AG10803 (cell line): ENCODE measurements around the gene NAP1L1.

Experiments used
- DNase-seq: peaks from one replicate; pipeline ENCODE4 v3.0.0; 2010; ENCODE audit warnings: low read depth
- H3K4me3 ChIP-seq: 2 replicates; pipeline ENCODE4 v1.5.1; 2011; ENCODE audit warnings: mild to moderate bottlenecking, low read length, control low read depth
- TF ChIP-seq, protein P1 (sequence below): conservative IDR thresholded peaks from 2 replicates; pipeline ENCODE4 v1.5.1; 2011; ENCODE audit warnings: mild to moderate bottlenecking, low read length, control low read depth, inconsistent platforms

The NAP1L1 gene

DNA sequence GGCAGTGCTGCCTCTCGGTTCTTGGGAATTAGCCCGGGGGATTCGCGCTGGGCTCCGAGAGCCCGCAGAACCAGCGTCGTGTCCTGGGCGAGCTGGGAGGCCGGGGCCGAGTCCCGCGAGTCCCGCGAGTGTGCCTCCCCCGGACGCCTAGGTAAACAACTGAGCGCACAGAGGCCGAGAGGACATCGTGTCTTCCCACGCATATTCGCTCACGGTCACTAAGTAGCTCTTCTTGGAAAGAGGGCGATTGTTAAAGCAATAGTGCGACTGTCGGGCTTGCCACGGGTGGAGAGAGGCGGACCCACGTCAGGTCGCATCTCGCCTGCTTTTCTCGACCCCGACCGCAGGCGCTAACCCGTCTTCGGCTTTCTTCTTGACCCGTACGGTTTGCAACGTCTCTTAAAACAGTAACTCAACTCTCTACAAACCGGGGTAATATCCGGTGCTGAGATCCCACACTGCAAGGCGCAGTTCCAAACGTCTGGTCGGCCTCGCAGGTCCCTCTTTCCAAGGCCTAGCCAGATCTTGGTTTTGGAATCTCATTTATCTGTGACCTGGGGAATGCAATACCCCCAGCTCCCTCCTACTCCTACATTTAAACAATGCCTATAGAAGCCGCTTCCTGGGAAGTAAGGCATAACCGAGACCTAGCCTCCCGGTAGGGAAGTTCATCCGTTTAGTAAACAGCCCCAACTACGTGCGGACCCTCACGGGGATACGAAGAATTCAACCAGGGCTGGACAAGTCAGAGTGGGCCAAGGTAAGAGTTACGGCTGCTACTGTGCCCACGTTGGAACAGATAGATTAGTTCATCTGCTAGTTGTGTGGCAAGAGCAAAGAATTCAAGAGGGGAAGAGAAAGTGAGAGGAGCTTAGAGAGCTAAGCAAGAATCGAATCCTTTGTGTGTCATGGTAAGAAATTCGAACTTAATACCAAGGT is 52.2 kb downstream of the NAP1L1 start:
- peak; percentile 67 for DNase-seq
- H3K4me3 ChIP-seq: peak overlapping the region; percentile 95
- TF ChIP-seq, protein P1, sequence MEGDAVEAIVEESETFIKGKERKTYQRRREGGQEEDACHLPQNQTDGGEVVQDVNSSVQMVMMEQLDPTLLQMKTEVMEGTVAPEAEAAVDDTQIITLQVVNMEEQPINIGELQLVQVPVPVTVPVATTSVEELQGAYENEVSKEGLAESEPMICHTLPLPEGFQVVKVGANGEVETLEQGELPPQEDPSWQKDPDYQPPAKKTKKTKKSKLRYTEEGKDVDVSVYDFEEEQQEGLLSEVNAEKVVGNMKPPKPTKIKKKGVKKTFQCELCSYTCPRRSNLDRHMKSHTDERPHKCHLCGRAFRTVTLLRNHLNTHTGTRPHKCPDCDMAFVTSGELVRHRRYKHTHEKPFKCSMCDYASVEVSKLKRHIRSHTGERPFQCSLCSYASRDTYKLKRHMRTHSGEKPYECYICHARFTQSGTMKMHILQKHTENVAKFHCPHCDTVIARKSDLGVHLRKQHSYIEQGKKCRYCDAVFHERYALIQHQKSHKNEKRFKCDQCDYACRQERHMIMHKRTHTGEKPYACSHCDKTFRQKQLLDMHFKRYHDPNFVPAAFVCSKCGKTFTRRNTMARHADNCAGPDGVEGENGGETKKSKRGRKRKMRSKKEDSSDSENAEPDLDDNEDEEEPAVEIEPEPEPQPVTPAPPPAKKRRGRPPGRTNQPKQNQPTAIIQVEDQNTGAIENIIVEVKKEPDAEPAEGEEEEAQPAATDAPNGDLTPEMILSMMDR: no peak

DNA sequence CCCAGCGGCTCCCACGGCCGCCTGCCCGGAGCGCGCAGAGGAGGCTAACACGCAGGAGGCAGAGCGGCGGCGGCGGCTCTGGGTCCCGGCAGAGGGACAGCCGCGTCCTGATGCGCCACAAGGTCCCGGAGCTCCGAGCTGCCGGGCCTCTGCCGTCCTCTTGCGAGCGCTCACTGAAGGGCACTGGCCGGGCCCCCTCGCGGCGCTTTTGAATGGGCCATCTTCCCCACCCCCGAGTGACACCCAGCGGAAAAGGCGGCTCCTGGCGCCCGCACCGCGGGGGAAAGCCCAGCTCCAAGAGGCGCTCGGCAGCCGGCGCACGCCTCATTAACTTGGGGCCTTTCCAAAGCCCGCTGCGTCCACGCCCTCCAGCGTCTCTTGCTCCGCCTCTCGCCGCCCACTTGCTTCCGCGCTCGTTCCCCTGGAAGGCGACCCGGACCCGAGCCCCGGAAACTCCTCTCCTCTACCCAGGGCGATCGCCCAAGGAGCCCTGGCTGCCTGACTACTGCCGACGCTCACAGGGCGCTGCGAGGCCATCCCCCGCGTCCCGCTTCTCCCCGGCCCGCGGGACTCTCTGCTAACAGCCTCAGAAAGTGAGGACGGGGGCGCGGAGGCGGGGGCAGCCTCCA is 53.0 kb downstream of the NAP1L1 start, which contains the start of gene PHLDA1:
PHLDA1 (minus strand) TSS at position 363 of the 629 bp plus-strand sequence.
- TF ChIP-seq, protein P1: peak; percentile 55
- peak; percentile 97 for DNase-seq
- peak within 1 kb of the TSS; percentile 95 for H3K4me3 ChIP-seq

DNA sequence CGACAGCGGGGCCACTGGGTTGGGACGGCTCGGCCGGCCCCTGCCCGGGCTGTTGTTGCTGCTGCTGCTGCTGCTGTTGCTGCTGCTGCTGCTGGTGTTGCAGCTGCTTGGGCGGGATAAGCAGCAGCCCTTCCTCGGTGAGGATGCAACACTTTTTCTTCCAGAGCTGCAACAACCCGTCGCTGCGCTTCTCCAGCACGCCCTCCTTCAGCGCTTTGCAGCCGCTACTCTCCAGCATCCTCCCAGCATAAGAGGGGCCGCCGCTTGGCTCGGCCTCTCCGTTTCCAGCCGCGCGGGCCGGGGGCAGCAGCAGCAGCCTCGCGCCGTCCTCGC is 53.4 kb downstream of the NAP1L1 start:
- no peak for DNase-seq
- peak overlapping the region; percentile 95 for H3K4me3 ChIP-seq
- TF ChIP-seq, protein P1: no peak

DNA sequence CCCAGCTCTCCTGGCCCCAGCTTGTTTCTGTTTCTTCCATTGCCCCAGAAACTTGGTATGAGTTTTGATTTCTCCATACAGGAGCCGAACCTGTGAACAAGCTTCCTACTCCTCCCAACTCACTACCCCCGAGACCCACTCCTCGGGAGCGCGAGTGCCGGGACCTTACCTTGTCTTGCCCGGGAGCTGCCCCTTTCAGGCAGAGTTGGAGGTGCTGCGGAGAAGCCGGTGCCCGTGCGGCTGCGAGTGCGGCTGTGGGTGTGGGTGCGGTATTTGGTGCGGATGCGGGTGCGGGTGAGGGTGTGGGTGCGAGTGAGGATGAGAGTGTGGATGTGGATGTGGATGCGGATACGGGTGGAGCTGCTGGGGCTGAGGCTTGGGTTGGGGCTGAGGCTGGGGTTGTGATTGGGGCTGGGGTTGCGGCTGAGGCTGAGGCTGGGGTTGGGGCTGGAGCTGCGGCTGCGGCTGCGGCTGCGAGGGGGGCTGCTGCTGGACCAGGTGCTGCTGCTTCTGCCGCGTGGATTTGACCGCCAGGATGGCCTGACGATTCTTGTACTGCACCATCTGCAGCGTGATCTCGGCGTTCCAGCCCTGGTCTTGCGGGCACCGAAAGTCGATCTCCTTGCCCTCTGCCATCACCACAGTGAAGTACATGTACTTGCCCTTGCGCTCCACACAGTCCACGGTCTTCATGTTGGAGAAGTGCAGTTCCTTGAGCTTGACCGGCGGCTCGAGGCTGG is 54.0 kb downstream of the NAP1L1 start:
- H3K4me3 ChIP-seq: peak overlapping the region; percentile 95
- TF ChIP-seq, protein P1: no peak
- peak; percentile 66 for DNase-seq

DNA sequence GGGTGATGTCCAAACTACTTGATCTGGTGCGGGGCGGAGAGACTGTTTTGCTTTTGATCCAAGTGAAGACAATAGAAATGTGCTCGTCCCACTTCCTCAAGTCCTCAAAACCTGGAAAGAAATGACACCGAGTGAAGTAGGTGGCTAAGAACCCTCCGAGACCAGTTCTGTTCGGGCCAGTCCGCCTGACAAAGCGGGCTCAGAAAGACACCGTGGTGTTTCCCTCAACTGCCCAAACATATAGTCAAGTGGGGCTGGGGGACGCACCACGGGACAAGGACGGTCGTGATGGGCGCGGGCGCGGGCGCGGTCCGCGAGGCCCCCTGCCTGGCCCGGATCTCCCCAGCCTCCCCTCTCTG is 54.5 kb downstream of the NAP1L1 start:
- peak overlapping the region; percentile 95 for H3K4me3 ChIP-seq
- TF ChIP-seq, protein P1: no peak
- DNase-seq: peak; percentile 58

DNA sequence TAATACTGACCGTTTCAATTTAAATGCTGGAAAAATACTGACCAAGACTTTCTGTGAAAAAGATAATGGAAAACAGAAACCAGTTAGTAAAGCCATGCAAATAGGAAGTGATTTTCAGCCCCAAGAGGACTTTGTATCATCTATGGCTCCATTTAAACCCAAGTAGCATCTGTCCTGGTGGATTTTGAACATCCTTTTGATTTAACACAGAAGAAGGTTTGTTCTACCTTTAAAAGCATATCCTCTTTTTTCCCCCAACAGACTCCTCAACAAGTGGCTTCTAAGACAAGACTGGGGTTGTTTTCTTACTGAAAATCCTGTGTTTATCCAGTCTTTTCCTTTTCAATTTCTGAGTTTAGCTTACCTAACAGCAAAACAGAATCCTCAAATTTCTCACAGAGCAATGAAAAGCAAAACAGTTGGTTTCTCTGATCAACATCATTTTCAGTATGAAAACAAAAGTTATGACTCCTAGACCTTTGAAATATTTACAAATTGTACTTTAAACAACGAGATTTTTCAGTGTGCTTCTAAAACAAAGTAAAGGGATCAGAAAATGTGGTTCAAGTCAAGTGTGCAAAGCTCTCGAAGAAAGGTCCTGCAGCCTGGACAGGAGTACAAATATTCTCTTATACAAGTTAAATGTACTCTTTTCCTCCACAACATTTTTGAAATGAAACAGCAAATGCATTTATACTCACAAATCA is 55.8 kb downstream of the NAP1L1 start:
- TF ChIP-seq, protein P1: no peak
- peak overlapping the region; percentile 95 for H3K4me3 ChIP-seq

More for the DNA sequence above, 55.8 kb downstream of the NAP1L1 start:
- peak; percentile 18 for DNase-seq
